Neural cell (in vitro differentiated cells): ENCODE data around the gene RAE1.

Experiments
- EP300 ChIP-seq: fragments of 450-650 bp; conservative IDR thresholded peaks from 2 replicates; pipeline ENCODE4 v1.6.1; 2014; ENCODE audit warnings: antibody characterized with exemption, mild to moderate bottlenecking, moderate library complexity; ENCODE audit not compliant: poor library complexity, severe bottlenecking
- EZH2 ChIP-seq: fragments of 200-600, 300-800 bp; shearing (Covaris generic), sonication (generic); IDR thresholded peaks from 2 replicates; pipeline ENCODE4 v1.6.1; 2014; ENCODE audit warnings: antibody characterized with exemption, low read length, borderline replicate concordance, mild to moderate bottlenecking; ENCODE audit not compliant: insufficient read depth, poor library complexity, severe bottlenecking
- POLR2AphosphoS5 ChIP-seq: IDR thresholded peaks from 2 replicates; pipeline ENCODE4 v1.6.1; 2012
- SMC3 ChIP-seq: fragments of 450-650 bp; conservative IDR thresholded peaks from 2 replicates; pipeline ENCODE4 v1.6.1; 2014; ENCODE audit warnings: antibody characterized with exemption, mild to moderate bottlenecking, moderate library complexity; ENCODE audit not compliant: poor library complexity
- TF ChIP-seq, protein P1 (sequence below): fragments of 450-650 bp; IDR thresholded peaks from 2 replicates; pipeline ENCODE4 v1.5.1; 2014; ENCODE audit warnings: antibody characterized with exemption, mild to moderate bottlenecking, moderate library complexity; ENCODE audit not compliant: poor library complexity, severe bottlenecking

DNA sequence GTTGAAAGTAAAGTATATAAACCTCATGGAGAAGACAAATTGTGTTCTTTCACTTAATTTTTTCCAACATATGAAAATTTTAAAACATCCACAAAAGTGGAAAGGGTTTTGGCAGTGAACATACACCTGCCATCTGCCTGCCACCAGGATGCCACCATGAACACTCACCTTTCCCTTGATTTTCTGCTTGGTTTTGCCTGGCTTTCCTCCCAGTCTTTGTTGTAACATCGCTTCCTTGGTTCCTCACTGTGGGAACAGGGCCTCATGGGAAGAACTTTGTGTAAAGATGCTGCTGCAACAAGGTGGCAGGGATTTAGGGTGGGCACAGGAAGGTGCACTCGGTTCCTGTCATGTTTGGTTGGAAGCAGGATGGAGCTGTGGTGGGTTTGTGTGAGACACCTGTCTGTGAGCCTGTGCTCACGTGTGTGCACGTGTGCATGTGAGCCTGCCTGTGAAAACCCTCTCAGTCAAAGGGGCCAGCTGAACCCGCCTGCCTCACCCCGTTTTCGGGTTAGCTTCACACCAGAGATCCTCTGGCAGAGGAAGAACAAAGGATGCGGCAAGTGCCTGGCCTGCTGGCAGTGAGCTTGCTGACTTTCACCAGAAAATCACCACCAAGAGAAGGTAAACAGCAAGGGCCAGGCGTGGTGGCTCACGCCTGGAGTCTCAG lies 29.2 kb downstream of the RAE1 start:
- TF ChIP-seq, protein P1, sequence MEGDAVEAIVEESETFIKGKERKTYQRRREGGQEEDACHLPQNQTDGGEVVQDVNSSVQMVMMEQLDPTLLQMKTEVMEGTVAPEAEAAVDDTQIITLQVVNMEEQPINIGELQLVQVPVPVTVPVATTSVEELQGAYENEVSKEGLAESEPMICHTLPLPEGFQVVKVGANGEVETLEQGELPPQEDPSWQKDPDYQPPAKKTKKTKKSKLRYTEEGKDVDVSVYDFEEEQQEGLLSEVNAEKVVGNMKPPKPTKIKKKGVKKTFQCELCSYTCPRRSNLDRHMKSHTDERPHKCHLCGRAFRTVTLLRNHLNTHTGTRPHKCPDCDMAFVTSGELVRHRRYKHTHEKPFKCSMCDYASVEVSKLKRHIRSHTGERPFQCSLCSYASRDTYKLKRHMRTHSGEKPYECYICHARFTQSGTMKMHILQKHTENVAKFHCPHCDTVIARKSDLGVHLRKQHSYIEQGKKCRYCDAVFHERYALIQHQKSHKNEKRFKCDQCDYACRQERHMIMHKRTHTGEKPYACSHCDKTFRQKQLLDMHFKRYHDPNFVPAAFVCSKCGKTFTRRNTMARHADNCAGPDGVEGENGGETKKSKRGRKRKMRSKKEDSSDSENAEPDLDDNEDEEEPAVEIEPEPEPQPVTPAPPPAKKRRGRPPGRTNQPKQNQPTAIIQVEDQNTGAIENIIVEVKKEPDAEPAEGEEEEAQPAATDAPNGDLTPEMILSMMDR, result no peak
- TF ChIP-seq POLR2AphosphoS5 (no peak), EP300 (no peak), SMC3 (no peak), EZH2 (no peak)
